PC-9 (cell line): ENCODE results near the gene ANKIB1. TPM values are rescaled to one million over a fixed set of nuclear protein-coding genes. Genes with fewer than 3 reads are reported as not detected.

Experiments
- BruUV-seq: library from RNA; stranded (reverse); fragments of 400-500 nt; replicated peaks from 2 replicates; lab custom pipeline; 2021; lab: Mats Ljungman, UMichigan
- CTCF ChIA-PET: fragments of 300-600 bp; sonication (Branson Sonifier 250); formaldehyde crosslinking; loops from one replicate; lab custom pipeline; 2022; ENCODE audit warnings: antibody characterized with exemption; lab: Charles Lee
- POLR2A ChIA-PET: fragments of 300-600 bp; sonication (Branson Sonifier 250); formaldehyde crosslinking; loops from one replicate; lab custom pipeline; 2022; ENCODE audit warnings: antibody characterized with exemption; ENCODE audit not compliant: unreplicated experiment; lab: Charles Lee
- DNase-seq, 2 experiments: peaks; one replicate each; pipeline versions ENCODE4 v3.0.0 to v3.0.0-alpha.2; 2015 to 2022; ENCODE audit warnings: mixed read lengths in 1 of 2
- H2AFZ ChIP-seq: fragments of 200-600 bp; sonication (generic); 2 replicates; pipeline ENCODE4 v1.8.1; 2017; ENCODE audit warnings: antibody characterized with exemption
- H3F3A ChIP-seq: fragments of 200-600 bp; sonication (generic); 2 replicates; pipeline ENCODE4 v1.8.1; 2017; ENCODE audit warnings: antibody characterized with exemption, mild to moderate bottlenecking, low read depth; ENCODE audit not compliant: insufficient read depth
- H3K27ac ChIP-seq: fragments of 200-600 bp; sonication (generic); 2 replicates; pipeline ENCODE4 v1.6.1; 2016; ENCODE audit warnings: mixed run types
- H3K27me3 ChIP-seq: fragments of 200-600 bp; sonication (generic); 2 replicates; pipeline ENCODE4 v1.6.1; 2016; ENCODE audit warnings: low read depth, mixed run types; ENCODE audit not compliant: insufficient read depth
- H3K36me3 ChIP-seq: fragments of 200-600 bp; sonication (generic); 2 replicates; pipeline ENCODE4 v1.6.1; 2016; ENCODE audit warnings: low read depth, mixed run types
- H3K4me1 ChIP-seq: fragments of 200-600 bp; sonication (generic); replicated peaks from 2 replicates; pipeline ENCODE4 v1.6.1; 2016; ENCODE audit warnings: mixed run types; ENCODE audit not compliant: insufficient read depth
- H3K4me2 ChIP-seq: fragments of 200-600 bp; sonication (generic); 2 replicates; pipeline ENCODE4 v1.6.1; 2017; ENCODE audit warnings: mixed run types
- H3K4me3 ChIP-seq: fragments of 200-600 bp; sonication (generic); 2 replicates; pipeline ENCODE4 v1.6.1; 2016; ENCODE audit warnings: mixed run types
- H3K79me2 ChIP-seq: fragments of 200-600 bp; sonication (generic); 2 replicates; pipeline ENCODE4 v1.6.1; 2017; ENCODE audit warnings: low read depth, mixed run types
- H3K9me2 ChIP-seq: fragments of 200-600 bp; sonication (generic); 2 replicates; pipeline ENCODE4 v1.8.1; 2017; ENCODE audit warnings: mild to moderate bottlenecking; ENCODE audit not compliant: insufficient read depth
- H3K9me3 ChIP-seq: fragments of 200-600 bp; sonication (generic); 2 replicates; pipeline ENCODE4 v1.8.1; 2016; ENCODE audit warnings: low read depth; ENCODE audit not compliant: insufficient read depth
- H4K20me1 ChIP-seq: fragments of 200-600 bp; sonication (generic); 2 replicates; pipeline ENCODE4 v1.8.1; 2017; ENCODE audit not compliant: insufficient read depth
- CTCF ChIP-seq: fragments of 200-600 bp; sonication (generic); conservative IDR thresholded peaks from 2 replicates; pipeline ENCODE4 v1.6.1; 2017; ENCODE audit warnings: mixed run types, antibody characterized with exemption, mild to moderate bottlenecking, moderate library complexity
- EZH2 ChIP-seq: fragments of 200-600 bp; sonication (generic); IDR thresholded peaks from 2 replicates; pipeline ENCODE4 v1.8.0; 2017; ENCODE audit warnings: antibody characterized with exemption, low read depth
- intact Hi-C: fragments of 100-400 bp; cut with micrococcal nuclease; formaldehyde crosslinking; loops from one replicate; pipeline ENCODE4 v1.10.0; 2022; ENCODE audit not compliant: unreplicated experiment
- total RNA-seq: library from RNA; stranded (reverse); gene quantifications from 2 replicates; pipeline ENCODE4 v1.2.3, GENCODE V29; 2021

ANKIB1 gene
- total RNA-seq, 1 experiment from 2014 or later = 116 TPM

GRCh38 chr7:92313055-92313454 lies 67.3 kb downstream of the ANKIB1 start:
- Histone ChIP-seq H3K4me1 (peaks cover 10% of the 10 kb centered on the region), H2AFZ (no peak overlapping the region), H3K36me3 (no peaks in the 10 kb centered on the region; the same call in 1 of the 2 replicates), H3K4me3 (no peak overlapping the region), H3K4me2 (no peak overlapping the region), H3F3A (peaks cover 4% of the 10 kb centered on the region), H3K27ac (no peak overlapping the region), H3K9me2 (no peaks in the 10 kb centered on the region), H4K20me1 (no peaks in the 10 kb centered on the region; the same call in 1 of the 2 replicates), H3K79me2 (no peaks in the 10 kb centered on the region), H3K27me3 (no peaks in the 10 kb centered on the region), H3K9me3 (no peaks in the 10 kb centered on the region)
- ChIA-PET CTCF (no interaction called here), POLR2A (no interaction called here)
- no TSS peak for BruUV-seq
- no peak for DNase-seq
- intact Hi-C loops = no loop called here
- TF ChIP-seq CTCF = no peak
- TF ChIP-seq EZH2 = no peak

- no peaks in the 10 kb centered on the region for H3K27me3 ChIP-seq
- H4K20me1 ChIP-seq = no peaks in the 10 kb centered on the region; the same call in 1 of the 2 replicates
- no peaks in the 10 kb centered on the region for H3K36me3 ChIP-seq
- H3K4me3 ChIP-seq = no peak overlapping the region
- no peaks in the 10 kb centered on the region for H3F3A ChIP-seq
- no TSS peak for BruUV-seq
- H3K79me2 ChIP-seq = no peaks in the 10 kb centered on the region
- CTCF ChIA-PET = no interaction called here
- H3K4me2 ChIP-seq = no peak overlapping the region
- no peak overlapping the region for H3K27ac ChIP-seq
- no peak overlapping the region for H2AFZ ChIP-seq
- no peaks in the 10 kb centered on the region for H3K9me2 ChIP-seq
- no peak for TF ChIP-seq CTCF
- TF ChIP-seq EZH2 = no peak
- no peaks in the 10 kb centered on the region for H3K9me3 ChIP-seq
- intact Hi-C loops = no loop called here
- DNase-seq = no peak
- POLR2A ChIA-PET = interaction anchor here (0.6 to 0.7 kb wide), 2 partner anchors 28 to 159 kb away, joined by 5 to 7 read pairs; no protein-coding TSS in a partner anchor
- H3K4me1 ChIP-seq = no peaks in the 10 kb centered on the region
Measured at GRCh38 chr7:92319243-92319642, 73.5 kb downstream of the ANKIB1 start.

- H3K4me2 ChIP-seq = no peak overlapping the region
- H3K4me1 ChIP-seq = no peaks in the 10 kb centered on the region
- H3K9me2 ChIP-seq = no peaks in the 10 kb centered on the region
- no peak overlapping the region for H3K4me3 ChIP-seq
- ChIA-PET POLR2A (no interaction called here), CTCF (no interaction called here)
- no TSS peak for BruUV-seq
- no peak for DNase-seq
- TF ChIP-seq CTCF (no peak), EZH2 (no peak)
- intact Hi-C loops = no loop called here
- H3K79me2 ChIP-seq = no peaks in the 10 kb centered on the region
- H3K36me3 ChIP-seq = peaks cover 5% of the 10 kb centered on the region; the same call in 1 of the 2 replicates
- no peaks in the 10 kb centered on the region; the same call in 1 of the 2 replicates for H4K20me1 ChIP-seq
- H2AFZ ChIP-seq = no peak overlapping the region
- H3K27ac ChIP-seq = no peak overlapping the region
- H3K27me3 ChIP-seq = no peaks in the 10 kb centered on the region
- no peaks in the 10 kb centered on the region for H3F3A ChIP-seq
- H3K9me3 ChIP-seq = no peaks in the 10 kb centered on the region
Measured at GRCh38 chr7:92325173-92325572, 79.4 kb downstream of the ANKIB1 start.
